HG03064 (cell line): ENCODE data around the gene OASL.
"Not testable (repeated sequence)": the region's sequence is repeated elsewhere in the genome, so short reads cannot be mapped to it uniquely, and the experiment has no call there.

ENCODE experiments used
- ATAC-seq: cut with Tn5 transposase; IDR thresholded peaks from one replicate; pipeline ENCODE4 v1.9.1; 2021; ENCODE audit warnings: low read depth; ENCODE audit not compliant: unreplicated experiment

Gene OASL

GRCh38 chr12:121059031-121059898 lies 20.2 kb upstream of the OASL start:
- ATAC-seq, result no peak

GRCh38 chr12:121057794-121058193 lies 18.7 kb upstream of the OASL start:
- ATAC-seq, result no peak

GRCh38 chr12:121053706-121054105 lies 14.7 kb upstream of the OASL start:
- ATAC-seq, result no peak

GRCh38 chr12:121050725-121051124 lies 11.7 kb upstream of the OASL start:
- ATAC-seq, result no peak

GRCh38 chr12:121048442-121048841 lies 9.4 kb upstream of the OASL start:
- no peak for ATAC-seq

GRCh38 chr12:121047400-121047799 lies 8.4 kb upstream of the OASL start:
- not testable (repeated sequence) for ATAC-seq

GRCh38 chr12:121043067-121043466 lies 4.0 kb upstream of the OASL start:
- ATAC-seq, result no peak

GRCh38 chr12:121036810-121037326 lies 2.2 kb downstream of the OASL start:
- ATAC-seq, result no peak

GRCh38 chr12:121034616-121035305 lies 4.3 kb downstream of the OASL start:
- ATAC-seq, result no peak

GRCh38 chr12:121033625-121034349 lies 5.3 kb downstream of the OASL start:
- no peak for ATAC-seq

GRCh38 chr12:121030576-121031212 lies 8.4 kb downstream of the OASL start:
- ATAC-seq, result no peak

GRCh38 chr12:121026274-121027045 lies 12.6 kb downstream of the OASL start:
- no peak for ATAC-seq

GRCh38 chr12:121025442-121026226 lies 13.4 kb downstream of the OASL start:
- no peak for ATAC-seq

- no peak for ATAC-seq
Observed at GRCh38 chr12:121023799-121024198, 15.2 kb downstream of the OASL start.

GRCh38 chr12:121022713-121023112 lies 16.3 kb downstream of the OASL start:
- ATAC-seq, result no peak

GRCh38 chr12:121021754-121022153 lies 17.3 kb downstream of the OASL start:
- ATAC-seq, result no peak

- ATAC-seq, result no peak
Observed at GRCh38 chr12:121018860-121019617, 20.0 kb downstream of the OASL start.

GRCh38 chr12:121017966-121018491 lies 21.0 kb downstream of the OASL start:
- no peak for ATAC-seq
